Raji (cell line): Measurements from ENCODE around the gene TMX1.

Experiments
- POLR2A ChIP-seq: IDR thresholded peaks from 2 replicates; pipeline ENCODE4 v1.6.1; 2011; ENCODE audit warnings: low read depth, low read length, control low read depth; ENCODE audit not compliant: insufficient read depth

The TMX1 gene

GRCh38 chr14:51262868-51263267 lies 22.8 kb downstream of the TMX1 start:
- TF ChIP-seq POLR2A: no peak

GRCh38 chr14:51269634-51270033 lies 29.6 kb downstream of the TMX1 start:
- no peak for TF ChIP-seq POLR2A

- no peak for TF ChIP-seq POLR2A
Observed at GRCh38 chr14:51276605-51277004, 36.6 kb downstream of the TMX1 start.

- TF ChIP-seq POLR2A: no peak
Observed at GRCh38 chr14:51277753-51278415, 37.8 kb downstream of the TMX1 start.

GRCh38 chr14:51282517-51282916 lies 42.5 kb downstream of the TMX1 start:
- no peak for TF ChIP-seq POLR2A

GRCh38 chr14:51283402-51284085 lies 43.5 kb downstream of the TMX1 start:
- TF ChIP-seq POLR2A: no peak

GRCh38 chr14:51284241-51284640 lies 44.2 kb downstream of the TMX1 start:
- no peak for TF ChIP-seq POLR2A

- no peak for TF ChIP-seq POLR2A
Observed at GRCh38 chr14:51285120-51285519, 45.1 kb downstream of the TMX1 start.

GRCh38 chr14:51289169-51289568 lies 49.1 kb downstream of the TMX1 start:
- TF ChIP-seq POLR2A: no peak

GRCh38 chr14:51290132-51290531 lies 50.1 kb downstream of the TMX1 start:
- TF ChIP-seq POLR2A: no peak

- no peak for TF ChIP-seq POLR2A
Observed at GRCh38 chr14:51291016-51291415, 51.0 kb downstream of the TMX1 start.

GRCh38 chr14:51293149-51293911 lies 53.3 kb downstream of the TMX1 start:
- TF ChIP-seq POLR2A: no peak

- TF ChIP-seq POLR2A: no peak
Observed at GRCh38 chr14:51293912-51294389, 53.9 kb downstream of the TMX1 start.

GRCh38 chr14:51294951-51295525 lies 55.0 kb downstream of the TMX1 start:
- no peak for TF ChIP-seq POLR2A

GRCh38 chr14:51295646-51296263 lies 55.7 kb downstream of the TMX1 start:
- no peak for TF ChIP-seq POLR2A
